Left ventricle myocardium superior (tissue), 1 donor: ENCODE data around the gene IRF2BP1. TPM values are rescaled to one million over a fixed set of nuclear protein-coding genes. Genes with fewer than 3 reads are reported as not detected.
A peak's percentile ranks its signal among the peaks of the same experiment; 100 is the strongest.

Source experiments
- ATAC-seq: fragments of 200-7000 bp; cut with Tn5 transposase; one replicate; pipeline ENCODE4 v1.9.1; 2020; ENCODE audit warnings: mild to moderate bottlenecking, moderate library complexity
- DNase-seq: peaks from one replicate; pipeline ENCODE4 v3.0.0-alpha.2; 2020
- intact Hi-C: fragments of 100-400 bp; cut with micrococcal nuclease; formaldehyde crosslinking; loops from one replicate; pipeline ENCODE4 v1.11.0; 2022
- total RNA-seq: library from RNA; stranded (reverse); fragmentation: NEBNext Ultra II Directional; extraction: Animal tissue kit (Norgen Biotek cat#: 25700); gene quantifications from one replicate; pipeline ENCODE4 v1.2.1, GENCODE V29; 2021
- donor health status: DM: no; HTN: yes; CAD: no; lungs with severe emphysema.

Gene IRF2BP1
- total RNA-seq, 1 donor from 2014 or later: 22.3 TPM

DNA sequence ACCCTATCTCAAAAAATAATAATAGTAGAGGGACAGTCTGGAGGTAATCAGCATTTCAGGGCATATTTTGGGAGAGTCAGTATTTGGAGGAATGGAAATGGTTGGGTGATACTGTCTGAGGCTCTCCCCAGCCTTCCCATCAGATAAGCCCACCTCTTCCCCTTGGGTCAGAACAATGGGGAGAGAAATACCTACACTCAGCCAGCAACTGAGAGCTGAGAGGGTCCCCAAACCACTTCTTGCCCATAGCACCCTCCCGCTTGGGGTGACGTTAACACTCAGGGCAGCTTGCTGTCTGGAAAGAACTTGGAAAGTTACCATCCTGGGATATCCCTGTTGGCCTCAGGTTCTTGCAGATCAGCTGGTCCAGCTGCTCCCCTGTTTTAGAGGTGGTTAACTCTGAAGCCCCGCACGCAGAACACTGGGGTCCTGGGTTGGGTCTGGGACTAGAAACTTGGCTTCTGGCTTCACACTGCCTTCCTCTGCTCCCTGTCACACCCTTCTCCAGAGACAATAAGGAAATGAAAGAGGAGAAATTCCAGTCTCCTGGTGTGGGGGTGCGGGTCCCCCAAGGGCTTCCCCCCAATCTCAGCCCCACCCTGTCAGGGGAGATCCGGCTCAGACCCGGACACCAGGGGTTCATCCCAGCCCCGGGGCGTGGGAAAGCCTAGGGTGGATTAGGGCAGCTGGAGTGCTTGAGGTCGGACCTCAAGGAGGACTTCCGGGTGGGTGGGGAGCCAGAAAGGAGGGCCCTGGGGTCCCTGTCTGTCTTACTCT lies 19.4 kb downstream of the IRF2BP1 start:
- DNase-seq (no peak), ATAC-seq (no peak)
- intact Hi-C loops: no loop called here

DNA sequence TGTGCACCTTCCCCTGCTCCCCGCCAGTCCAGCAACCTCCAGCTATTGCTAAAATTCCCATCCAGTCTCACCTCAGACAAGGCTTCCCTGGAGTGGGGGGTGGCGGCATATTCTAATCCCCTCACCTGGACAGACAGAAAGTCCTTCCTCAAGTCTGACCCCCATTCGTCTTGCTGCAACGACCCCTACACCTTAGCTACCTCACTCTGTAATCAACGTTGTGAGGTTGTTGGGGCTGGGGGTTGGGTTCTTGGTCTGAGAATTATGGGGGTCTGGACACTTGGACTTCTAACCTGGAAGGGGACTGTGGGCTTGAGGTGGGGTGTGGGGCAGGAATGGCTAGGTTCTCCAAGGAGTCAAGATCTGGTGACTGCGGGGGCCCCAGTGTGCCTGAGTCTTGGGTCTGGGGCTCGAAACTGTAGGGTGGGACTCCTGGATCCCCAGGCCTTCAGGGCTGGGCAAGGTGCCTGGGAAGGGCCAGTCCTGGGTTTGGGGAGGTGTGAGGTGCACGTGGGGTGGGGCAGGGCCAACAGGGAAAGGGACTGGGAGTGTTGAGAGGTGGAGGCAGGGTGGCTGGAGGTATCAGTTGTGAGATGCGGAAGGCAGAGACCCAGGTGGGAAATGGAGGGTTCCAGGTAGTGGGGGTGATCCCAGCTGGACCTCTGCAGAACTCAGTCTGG lies 20.5 kb downstream of the IRF2BP1 start:
- intact Hi-C loops: no loop called here
- DNase-seq (no peak), ATAC-seq (no peak)

DNA sequence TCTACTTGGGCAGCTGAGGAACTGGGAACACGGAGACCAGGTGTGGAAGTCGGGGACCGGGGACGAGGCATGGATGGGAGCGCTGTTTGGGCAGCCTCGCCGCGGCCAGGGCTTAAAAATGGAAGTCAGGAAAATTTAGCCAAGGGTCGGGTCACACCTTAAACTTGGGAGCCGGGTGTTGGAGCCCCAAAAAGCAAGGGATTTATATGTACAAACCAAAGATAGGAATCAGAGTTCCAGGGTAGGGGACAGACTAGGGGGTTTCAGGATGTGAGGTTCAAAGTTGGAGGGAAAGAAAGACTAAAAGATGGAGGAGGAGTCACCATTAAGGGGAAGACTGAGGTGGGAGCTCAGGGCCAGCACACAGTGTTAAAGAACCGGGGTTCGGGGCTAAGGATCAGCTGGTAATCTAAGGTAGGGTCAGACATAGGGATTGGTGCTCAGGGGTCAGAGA lies 21.3 kb downstream of the IRF2BP1 start:
- ATAC-seq: no peak
- DNase-seq: no peak
- intact Hi-C loops: no loop called here

DNA sequence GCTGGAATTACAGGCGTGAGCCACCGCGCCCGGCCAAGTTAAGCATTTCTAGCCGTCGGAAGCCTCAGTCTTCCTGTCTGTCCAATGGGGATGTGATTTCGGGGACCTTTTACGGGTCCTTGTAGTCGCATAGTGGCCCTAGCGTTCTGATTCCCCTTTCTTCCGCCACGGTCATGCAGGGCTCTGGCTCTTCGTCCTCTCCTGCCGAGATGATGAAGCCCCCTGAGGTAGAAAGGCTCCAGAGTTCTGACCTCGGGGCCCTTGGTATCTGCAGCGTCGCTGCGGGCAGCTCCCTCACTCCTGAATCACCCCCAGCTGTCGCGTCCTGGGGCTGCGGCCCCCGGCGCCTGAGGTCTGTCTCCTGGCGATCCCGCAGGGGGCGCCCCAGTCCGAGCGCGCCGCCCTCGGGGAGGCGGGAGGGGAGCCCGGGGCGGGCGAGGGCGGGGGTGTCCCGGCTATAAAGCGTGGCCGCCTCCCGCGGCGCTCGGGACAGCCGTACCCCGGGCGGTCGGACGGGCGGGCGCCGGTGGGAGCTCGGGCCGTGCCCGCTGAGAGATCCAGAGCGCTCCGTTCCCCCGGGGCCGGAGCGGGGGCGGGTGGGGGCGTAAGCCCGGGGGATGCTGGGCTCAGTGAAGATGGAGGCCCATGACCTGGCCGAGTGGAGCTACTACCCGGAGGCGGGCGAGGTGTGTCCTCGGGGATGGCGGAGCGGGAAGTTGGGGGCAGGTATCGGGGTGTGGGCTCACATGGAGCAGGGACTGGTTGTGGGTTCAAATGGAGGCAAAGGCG lies 21.9 kb downstream of the IRF2BP1 start, which contains the start of gene FOXA3:
FOXA3 (plus strand) TSS at position 487 of the 789 bp plus-strand sequence; CDS start at position 618, 131 bp downstream.
- intact Hi-C loops: no loop called here
- ATAC-seq: peak; percentile 42
- peak; percentile 49 for DNase-seq

DNA sequence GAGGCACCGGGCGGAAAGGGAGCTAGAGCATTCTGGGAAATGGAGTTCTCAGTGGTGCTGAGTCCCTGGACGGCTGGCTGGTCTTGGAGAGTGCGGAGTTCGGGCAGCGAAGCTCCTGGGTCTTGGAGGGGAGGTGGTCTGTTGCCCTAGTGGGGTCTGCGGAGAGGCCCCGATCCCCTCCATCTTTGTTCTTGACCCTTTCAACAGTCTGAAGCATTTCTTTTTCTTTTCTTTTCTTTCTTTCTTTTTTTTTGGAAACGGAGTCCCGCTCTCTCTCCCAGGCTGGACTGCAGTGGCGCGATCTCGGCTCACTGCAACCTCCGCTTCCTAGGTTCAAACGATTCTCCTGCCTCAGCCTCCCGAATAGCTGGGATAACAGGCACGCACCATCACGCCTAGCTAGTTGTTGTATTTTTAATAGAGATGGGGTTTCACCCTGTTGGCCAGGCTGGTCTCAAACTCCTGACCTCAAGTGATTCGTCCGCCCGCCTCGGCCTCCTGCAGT lies 22.6 kb downstream of the IRF2BP1 start:
- intact Hi-C loops: no loop called here
- ATAC-seq: no peak
- no peak for DNase-seq

DNA sequence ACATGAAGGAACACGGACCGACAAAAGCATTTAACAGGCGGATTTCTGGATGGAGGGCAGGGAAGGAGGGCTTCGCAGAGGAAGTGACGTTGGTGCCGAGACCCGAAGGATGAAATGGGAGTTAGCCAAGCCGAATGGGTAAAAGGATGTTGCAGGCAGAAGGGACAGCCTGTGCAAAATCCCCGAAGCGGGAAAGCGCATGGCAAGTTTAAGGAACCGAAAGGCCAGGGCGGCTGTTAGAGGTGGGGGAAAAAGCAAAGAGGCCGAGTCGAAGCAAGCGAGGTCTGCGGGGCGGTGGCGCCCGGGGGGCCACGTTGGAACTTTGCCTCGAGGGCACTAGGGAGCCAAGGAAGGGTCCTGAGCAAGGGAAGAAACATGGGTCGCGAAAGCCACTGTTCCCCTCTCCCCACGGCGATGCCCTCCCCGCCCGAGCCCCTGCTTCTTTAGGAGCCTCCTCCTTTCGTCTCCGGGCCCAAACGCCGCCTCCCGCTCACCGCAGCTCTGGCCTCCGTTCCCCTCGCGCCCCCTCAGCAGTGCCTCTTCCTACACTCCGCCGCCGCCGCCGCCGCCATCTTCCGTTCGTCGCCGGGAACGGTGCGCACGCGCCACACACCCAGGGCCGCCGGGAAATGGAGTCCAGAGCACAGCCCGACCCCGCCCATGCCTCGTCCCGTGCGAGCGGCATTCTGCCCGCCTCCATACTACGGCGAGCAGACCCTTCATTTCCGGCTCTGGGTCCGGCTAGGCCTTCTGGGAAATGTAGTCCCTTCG lies 23.2 kb downstream of the IRF2BP1 start, which contains the start of gene SYMPK:
SYMPK (minus strand) TSS at position 584 of the 771 bp plus-strand sequence. CDS start 8,652 bp downstream, outside the sequence.
- intact Hi-C loops: no loop called here
- ATAC-seq (peak; percentile 99), DNase-seq (peak; percentile 99)

DNA sequence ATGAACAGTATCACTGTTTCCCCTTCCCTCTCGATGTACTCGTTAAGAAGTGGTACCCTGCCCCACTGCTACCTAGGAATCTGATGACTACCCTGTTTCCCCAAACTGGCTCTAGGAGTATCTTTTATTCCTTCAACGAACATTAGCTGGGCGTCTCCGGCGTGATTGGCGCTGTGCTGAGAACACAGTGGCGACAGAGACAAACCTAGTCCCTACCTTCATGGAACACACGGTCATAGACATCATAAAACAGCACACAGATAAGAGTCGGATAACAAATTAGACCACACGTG lies 23.7 kb downstream of the IRF2BP1 start:
- DNase-seq (no peak), ATAC-seq (peak; percentile 0)
- intact Hi-C loops: no loop called here

DNA sequence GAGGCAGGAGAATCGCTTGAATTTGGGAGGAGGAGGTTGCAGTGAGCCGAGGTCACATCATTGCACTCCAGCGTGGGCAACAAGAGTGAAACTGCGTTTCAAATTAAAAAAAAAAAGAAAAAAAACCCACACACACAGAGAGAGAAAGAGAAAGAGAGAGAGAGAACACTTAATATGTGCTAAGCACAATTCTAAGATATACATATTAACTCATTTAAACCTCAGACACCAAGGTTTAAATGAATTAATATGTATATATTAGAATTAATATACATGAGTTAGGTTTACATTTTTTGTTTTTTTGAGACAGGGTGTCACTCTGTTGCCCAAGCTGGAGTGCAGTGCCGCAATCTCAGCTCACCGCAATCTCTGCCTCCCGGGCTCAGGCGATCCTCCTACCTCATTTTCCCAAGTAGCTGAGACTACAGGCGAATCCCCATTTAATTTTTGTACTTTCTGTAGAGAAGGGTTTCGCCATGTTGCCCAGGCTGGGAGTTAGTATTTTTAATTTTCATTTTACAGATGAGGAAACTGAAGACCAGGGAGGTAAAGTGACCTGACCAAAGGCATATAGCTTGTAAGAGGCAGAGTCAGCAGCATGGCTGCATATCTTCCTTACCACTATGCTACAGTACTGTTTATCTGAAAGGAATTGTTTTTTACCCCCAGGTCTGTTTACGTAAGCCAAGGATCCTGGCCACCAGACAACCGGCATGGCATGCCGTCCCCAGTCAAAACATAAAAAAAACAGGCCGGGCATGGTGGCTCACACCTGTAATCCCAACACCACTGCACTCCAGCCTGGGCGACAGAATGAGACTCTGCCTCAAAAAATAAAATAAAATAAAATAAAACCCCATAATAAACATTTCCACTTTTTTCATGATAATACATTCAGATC lies 25.3 kb downstream of the IRF2BP1 start:
- ATAC-seq: no peak

DNA sequence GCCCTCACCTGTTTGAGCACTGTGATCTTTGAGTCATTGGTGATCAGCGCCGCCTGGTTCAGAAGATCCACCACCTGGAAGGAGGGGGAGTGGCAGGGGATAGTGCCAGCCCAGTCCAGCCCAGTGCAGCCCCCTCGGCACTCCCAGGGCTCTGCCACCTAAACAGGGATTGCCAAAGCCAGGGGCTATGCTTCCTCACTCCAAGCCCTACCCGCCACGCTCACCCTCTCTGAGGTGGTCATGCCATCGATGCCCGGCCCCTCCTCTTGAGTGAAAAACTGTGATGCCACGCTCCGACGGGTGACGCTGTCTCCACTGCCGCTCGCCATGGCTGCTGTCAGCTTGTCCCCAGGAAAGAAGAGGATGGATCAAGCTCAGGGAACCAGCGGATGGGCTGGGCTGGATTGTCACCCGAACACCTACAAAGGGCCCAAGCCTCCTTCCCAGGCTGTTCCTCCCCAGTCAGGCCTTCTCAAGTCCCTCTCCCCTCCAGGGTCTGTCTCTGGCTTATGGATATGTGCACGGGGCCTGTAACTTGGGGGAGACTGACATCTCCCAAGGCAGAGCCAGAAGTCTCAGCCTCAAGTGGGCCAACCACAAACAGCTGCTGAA lies 31.7 kb downstream of the IRF2BP1 start:
- no peak for DNase-seq
- no peak for ATAC-seq
- intact Hi-C loops: no loop called here

More for the DNA sequence above, 25.3 kb downstream of the IRF2BP1 start:
- intact Hi-C loops: no loop called here
- DNase-seq: no peak

DNA sequence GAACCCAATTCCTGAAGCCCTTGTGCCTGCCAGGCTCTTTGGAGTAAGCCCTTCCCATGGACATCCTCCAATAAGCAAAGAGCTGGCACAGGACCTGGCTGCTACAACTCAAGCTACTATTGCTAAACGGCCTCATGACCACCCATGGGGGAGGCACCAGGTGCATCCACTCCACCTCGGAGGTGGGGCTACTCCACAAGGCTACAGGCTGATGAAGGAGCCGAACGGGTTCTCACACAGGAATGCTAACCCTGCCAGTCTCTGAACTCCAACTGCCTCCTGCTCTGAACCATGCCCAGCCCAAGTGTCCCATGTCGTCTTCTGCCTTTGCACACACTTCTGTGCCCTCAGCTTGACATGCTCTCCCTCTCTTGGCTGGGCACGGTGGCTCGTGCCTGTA lies 33.0 kb downstream of the IRF2BP1 start:
- ATAC-seq (no peak), DNase-seq (no peak)
- intact Hi-C loops: no loop called here

DNA sequence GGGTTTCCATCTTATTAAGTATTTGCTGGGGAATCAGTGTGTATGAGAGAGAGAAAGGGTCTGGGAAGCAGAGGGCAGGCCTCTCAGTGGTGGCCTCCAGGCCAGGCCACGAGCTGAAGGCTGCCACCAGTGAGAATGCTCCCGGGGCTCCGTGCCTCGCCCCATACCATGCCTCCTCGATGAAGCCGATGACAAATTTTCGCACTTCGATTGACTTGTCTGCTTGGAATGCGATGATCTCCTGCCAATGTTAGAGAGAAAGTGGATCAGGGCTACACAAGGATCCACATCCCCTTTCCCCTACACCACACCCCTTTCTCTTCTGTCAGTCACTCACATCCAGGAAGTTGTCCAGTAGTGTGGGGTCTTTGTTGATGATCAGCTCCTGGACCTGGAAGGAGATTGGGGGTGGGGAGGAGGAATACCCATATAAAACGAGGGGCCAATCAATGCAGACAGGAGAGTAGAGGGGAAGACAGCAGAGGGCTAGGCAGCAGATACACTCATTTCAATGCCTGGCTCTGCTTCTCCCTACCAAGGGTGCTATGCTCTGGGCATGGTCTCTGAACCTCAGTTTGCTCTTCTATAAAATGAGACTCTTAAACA lies 33.7 kb downstream of the IRF2BP1 start:
- no peak for DNase-seq
- no peak for ATAC-seq
- intact Hi-C loops: no loop called here

DNA sequence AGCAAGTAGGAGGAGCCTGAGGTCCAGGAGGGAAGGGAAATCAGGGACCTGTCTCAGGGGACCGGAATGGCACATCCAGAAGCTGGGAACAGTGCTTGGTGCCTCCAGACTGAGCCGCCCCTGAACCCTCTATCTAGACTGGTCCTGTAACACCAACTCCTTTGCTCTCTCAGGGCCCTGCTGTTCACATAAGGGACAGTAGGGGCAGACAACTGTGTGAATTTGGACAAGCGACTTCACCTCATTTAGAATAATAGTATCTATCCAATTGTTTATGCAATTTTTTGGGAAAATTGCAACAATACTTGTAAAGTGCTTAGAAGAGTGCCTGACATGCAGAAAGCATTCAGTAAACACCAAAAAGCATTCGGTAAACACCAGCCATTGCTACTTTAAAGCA lies 37.0 kb downstream of the IRF2BP1 start:
- ATAC-seq (no peak), DNase-seq (no peak)
- intact Hi-C loops: no loop called here

DNA sequence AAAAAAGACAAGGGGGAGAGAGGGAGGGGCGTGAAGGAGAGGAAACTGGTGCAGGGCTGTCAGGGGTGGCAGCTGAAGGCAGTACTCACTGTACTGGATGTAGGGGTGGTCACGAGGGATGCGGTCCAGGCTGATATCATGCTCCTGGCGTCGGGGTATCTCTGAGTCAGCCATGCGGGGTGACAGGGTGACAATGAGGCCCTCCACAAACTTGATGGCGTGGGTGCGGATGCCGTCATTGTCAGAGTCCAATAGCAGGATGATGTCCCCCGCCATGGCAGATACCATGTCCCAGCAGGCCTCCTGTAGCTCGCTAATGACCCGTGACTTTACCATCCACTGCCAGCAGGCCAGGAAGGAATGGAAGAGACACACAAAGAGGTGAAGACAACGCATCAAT lies 38.3 kb downstream of the IRF2BP1 start:
- intact Hi-C loops: no loop called here
- no peak for ATAC-seq
- DNase-seq: no peak

DNA sequence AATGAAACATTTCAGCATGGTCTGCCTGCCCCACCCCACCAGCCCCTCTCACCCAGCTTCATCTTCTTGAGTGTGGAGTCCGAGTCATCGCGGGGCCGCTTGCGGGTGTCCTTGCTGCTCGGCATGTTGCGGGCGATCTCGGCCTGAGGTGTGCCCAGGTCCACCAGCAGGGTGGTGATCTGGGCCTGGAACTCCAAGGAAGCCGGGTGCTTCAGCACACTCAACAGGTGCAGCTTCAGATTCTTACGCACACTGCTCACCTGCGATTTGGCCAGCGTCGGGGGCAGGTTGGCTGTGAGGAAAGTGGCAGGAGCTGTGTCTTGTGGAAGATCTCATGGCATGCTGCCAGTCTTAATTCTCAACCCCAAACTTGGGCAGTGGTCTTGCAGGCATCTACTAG lies 43.7 kb downstream of the IRF2BP1 start:
- ATAC-seq: no peak
- intact Hi-C loops: no loop called here
- no peak for DNase-seq

DNA sequence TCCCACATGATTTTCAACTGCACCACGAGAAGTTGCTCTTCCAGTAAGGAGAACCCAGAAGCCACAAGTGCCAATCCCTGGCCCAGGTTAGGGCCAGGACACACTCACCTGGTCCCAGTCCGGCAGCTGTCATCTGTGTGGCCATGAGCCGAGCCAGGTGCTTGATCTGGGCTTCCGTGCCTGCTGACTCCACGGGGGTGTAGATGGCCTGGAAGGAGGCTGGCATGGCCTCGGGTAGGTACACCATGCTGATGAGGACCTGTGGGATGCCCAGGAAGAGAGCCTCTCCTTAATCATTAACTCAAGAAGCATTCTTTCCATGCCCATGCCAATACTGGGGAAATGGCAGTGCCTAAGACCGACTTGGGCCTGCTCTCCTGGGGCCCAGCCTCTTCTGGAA lies 51.0 kb downstream of the IRF2BP1 start:
- DNase-seq: no peak
- ATAC-seq: no peak
- intact Hi-C loops: no loop called here
